Thymus (tissue), 11 donors: Measurements from ENCODE around the gene TRMT10C. TPM values are rescaled to one million over a fixed set of nuclear protein-coding genes. Genes with fewer than 3 reads are reported as not detected.
"Not testable (repeated sequence)": the region's sequence is repeated elsewhere in the genome, so short reads cannot be mapped to it uniquely, and the experiment has no call there.

Source experiments
- DNase-seq, 9 donors: peaks; one replicate each; pipeline ENCODE4 v3.0.0-alpha.2; 2013; ENCODE audit warnings: low spot score in 9 of 9, low read depth in 6 of 9, missing footprints in 1 of 9
- H3K27ac ChIP-seq, 2 donors: one replicate each; pipeline ENCODE4 v1.5.1; 2013; ENCODE audit warnings: control low read depth in 1 of 2, low read depth in 1 of 2, low read length in 1 of 2, mild to moderate bottlenecking in 1 of 2, moderate library complexity in 1 of 2
- H3K27me3 ChIP-seq, 2 donors: one replicate each; pipeline ENCODE4 v1.5.1; 2013; ENCODE audit warnings: low read length in 1 of 2; ENCODE audit not compliant: control insufficient read depth in 2 of 2, insufficient read depth in 1 of 2
- H3K36me3 ChIP-seq, 2 donors: one replicate each; pipeline ENCODE4 v1.5.1; 2013; ENCODE audit warnings: low read length in 1 of 2, mild to moderate bottlenecking in 1 of 2, moderate library complexity in 1 of 2; ENCODE audit not compliant: control insufficient read depth in 2 of 2, insufficient read depth in 2 of 2
- H3K4me1 ChIP-seq, 2 donors: one replicate each; pipeline ENCODE4 v1.5.1; 2013; ENCODE audit warnings: low read length in 2 of 2; ENCODE audit not compliant: control insufficient read depth in 2 of 2, insufficient read depth in 2 of 2
- H3K4me3 ChIP-seq, 2 donors: one replicate each; pipeline ENCODE4 v1.5.1; 2013; ENCODE audit warnings: low read length in 2 of 2, control low read depth in 1 of 2, mild to moderate bottlenecking in 1 of 2
- H3K9me3 ChIP-seq, 2 donors: one replicate each; pipeline ENCODE4 v1.5.1; 2013; ENCODE audit warnings: low read length in 1 of 2, mild to moderate bottlenecking in 1 of 2; ENCODE audit not compliant: control insufficient read depth in 2 of 2, insufficient read depth in 1 of 2
- WGBS: extraction: QIAGEN DNeasy Blood & Tissue Kit; methylation state at CpG from one replicate; pipeline ENCODE4 v1.1.7; 2013; 5-methylcytosine and 5-hydroxymethylcytosine counted together
- polyA plus RNA-seq: library from polyadenylated mRNA; stranded (reverse); fragments of 200-250 nt; gene quantifications from one replicate; pipeline ENCODE4 v1.2.3, GENCODE V29; 2013
- total RNA-seq: library from RNA; stranded (reverse); fragments of 120-200 nt; gene quantifications from one replicate; pipeline ENCODE4 v1.2.4, GENCODE V29; 2013
- donor health status: healthy.

Gene TRMT10C
- total and polyA plus RNA-seq, 2 donors: 28.7 to 28.9 TPM

DNA sequence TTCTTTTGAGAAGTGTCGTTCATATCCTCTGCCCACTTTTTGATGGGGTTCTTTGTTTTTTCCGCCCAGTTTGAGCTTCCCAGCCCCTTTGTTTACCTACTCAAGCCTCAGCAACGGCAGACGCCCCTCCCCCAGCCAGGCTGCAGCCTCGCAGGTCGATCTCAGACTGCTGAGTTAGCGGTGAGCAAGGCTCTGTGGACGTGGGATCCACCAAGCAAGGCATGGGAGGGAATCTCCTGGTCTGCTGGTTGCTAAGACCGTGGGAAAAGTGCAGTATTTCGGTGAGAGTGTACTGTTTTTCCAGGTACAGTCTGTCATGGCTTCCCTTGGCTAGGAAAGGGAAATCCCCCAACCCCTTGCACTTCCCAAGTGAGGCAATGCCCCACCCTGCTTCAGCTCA lies 43.7 kb downstream of the TRMT10C start:
- not testable (repeated sequence) for H3K9me3 ChIP-seq, H3K4me1 ChIP-seq, H3K4me3 ChIP-seq, H3K27me3 ChIP-seq, H3K36me3 ChIP-seq, DNase-seq, H3K27ac ChIP-seq
- WGBS: 85% methylated on average over 10 of the region's 10 CpGs

DNA sequence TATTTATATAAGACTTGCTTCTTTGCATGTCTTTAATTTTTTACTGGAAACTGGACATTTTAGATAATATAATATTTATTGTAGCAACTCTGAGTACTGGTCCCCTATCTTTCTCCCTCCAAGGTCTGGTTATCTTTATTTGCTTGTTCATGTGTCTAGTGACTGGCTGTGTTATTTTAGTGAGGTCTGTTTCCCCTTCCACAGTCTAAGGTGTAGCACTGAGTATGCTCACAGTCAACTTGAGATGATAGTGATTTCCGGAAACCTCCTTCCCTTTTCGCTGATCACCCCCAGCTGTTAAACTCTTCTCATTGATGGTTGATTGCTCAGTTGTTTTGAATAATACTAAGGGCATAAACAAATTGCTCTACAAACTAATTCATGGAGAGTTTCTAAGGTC lies 49.4 kb downstream of the TRMT10C start:
- H3K4me1 ChIP-seq: no peaks in the 10 kb centered on the region
- H3K27ac ChIP-seq: no peak overlapping the region
- 94% methylated on average over 2 of the region's 2 CpGs for WGBS

DNA sequence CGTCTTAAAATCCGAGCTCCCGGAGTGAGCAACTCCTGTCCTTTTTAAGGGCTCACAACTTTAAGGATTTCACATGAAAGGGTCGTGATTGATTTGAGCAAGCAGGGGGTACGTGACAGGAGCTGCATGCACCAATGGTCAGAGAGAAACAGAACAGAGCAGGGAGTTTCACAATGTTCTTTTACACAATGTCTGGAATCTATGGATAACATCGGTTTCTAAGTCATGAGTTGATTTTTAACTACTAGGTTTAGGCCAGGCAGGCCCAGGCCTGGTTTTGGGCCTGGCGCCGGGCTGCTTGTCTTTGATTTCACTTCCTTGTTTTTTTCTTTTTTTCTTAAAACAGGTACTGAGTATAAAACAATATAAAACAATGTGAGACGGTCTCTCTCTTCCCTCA lies 51.3 kb downstream of the TRMT10C start:
- not testable (repeated sequence) for DNase-seq, H3K4me3 ChIP-seq, H3K4me1 ChIP-seq, H3K9me3 ChIP-seq, H3K27me3 ChIP-seq, H3K36me3 ChIP-seq, H3K27ac ChIP-seq
- WGBS: 95% methylated on average over 9 of the region's 9 CpGs

More for the DNA sequence above, 49.4 kb downstream of the TRMT10C start:
- Histone ChIP-seq H3K9me3 (no peaks in the 10 kb centered on the region), H3K4me3 (no peak overlapping the region), H3K27me3 (no peaks in the 10 kb centered on the region), H3K36me3 (no peaks in the 10 kb centered on the region)
- no peak for DNase-seq

DNA sequence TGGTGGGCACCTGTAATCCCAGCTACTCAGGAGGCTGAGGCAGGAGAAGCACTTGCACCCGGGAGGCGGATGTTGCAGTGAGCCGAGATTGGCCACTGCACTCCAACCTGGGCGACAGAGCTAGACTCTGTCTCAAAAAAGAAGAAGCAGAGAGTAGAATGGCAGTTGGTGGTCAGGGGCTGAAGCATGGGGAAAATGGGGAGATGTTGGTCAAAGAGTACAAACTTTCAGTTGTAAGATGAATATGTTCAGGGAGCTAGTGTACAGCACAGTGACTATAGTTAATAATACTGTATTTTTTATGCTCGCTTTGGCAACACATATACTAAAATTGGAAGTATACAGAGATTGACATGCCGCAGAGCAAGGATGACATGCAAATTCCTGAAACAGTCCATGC lies 53.9 kb downstream of the TRMT10C start:
- no peaks in the 10 kb centered on the region for H3K27me3 ChIP-seq
- no peak overlapping the region for H3K4me3 ChIP-seq
- DNase-seq: no peak
- no peaks in the 10 kb centered on the region for H3K9me3 ChIP-seq
- no peaks in the 10 kb centered on the region for H3K4me1 ChIP-seq
- WGBS: 98% methylated on average over 6 of the region's 6 CpGs
- no peak overlapping the region for H3K27ac ChIP-seq
- H3K36me3 ChIP-seq: no peaks in the 10 kb centered on the region

Other genes with a start within 250 kb of the TRMT10C start
- 0.52 TPM for gene IMPG2, start 241.3 kb upstream of the TRMT10C start, total RNA-seq
- gene IMPG2, start 241.3 kb upstream of the TRMT10C start, polyA plus RNA-seq: 0.23 TPM
- 37.7 TPM for gene SENP7, start 48.7 kb upstream of the TRMT10C start, total RNA-seq
- gene SENP7, start 48.7 kb upstream of the TRMT10C start, polyA plus RNA-seq: 29.6 TPM
- 52.2 TPM for gene PCNP, start 12.3 kb downstream of the TRMT10C start, total RNA-seq
- gene PCNP, start 12.3 kb downstream of the TRMT10C start, polyA plus RNA-seq: 159 TPM
- gene ZBTB11, start 115.3 kb downstream of the TRMT10C start, total RNA-seq: 23.0 TPM
- 19.8 TPM for gene ZBTB11, start 115.3 kb downstream of the TRMT10C start, polyA plus RNA-seq
- gene RPL24, start 124.8 kb downstream of the TRMT10C start, total RNA-seq: 2,106 TPM
- gene RPL24, start 124.8 kb downstream of the TRMT10C start, polyA plus RNA-seq: 3,832 TPM
- gene CEP97, start 162.7 kb downstream of the TRMT10C start, total RNA-seq: 14.0 TPM
- gene CEP97, start 162.7 kb downstream of the TRMT10C start, polyA plus RNA-seq: 4.5 TPM
- 10.3 TPM for gene NXPE3, start 217.3 kb downstream of the TRMT10C start, total RNA-seq
- 15.8 TPM for gene NXPE3, start 217.3 kb downstream of the TRMT10C start, polyA plus RNA-seq